ENCODE data around the gene UGT1A6. TPM values are rescaled to one million over a fixed set of nuclear protein-coding genes. Genes with fewer than 3 reads are reported as not detected.
A peak's percentile ranks its signal among the peaks of the same experiment; 100 is the strongest.
"Not testable (repeated sequence)": the region's sequence is repeated elsewhere in the genome, so short reads cannot be mapped to it uniquely, and the experiment has no call there.

UGT1A6 gene
- total and polyA plus RNA-seq, 2 of the 13 experiments (the other 11 are each of a cell fraction or from before 2014, with no cell fraction given), result 0.25 TPM; not detected in 1

- TF ChIP-seq ZNF318 (CRISPR knock-in tag; IDR thresholded peaks at IDR 0.05) (peak; percentile 63; the same call in 1 of the 2 replicates), SRY (CRISPR knock-in tag; IDR thresholded peaks at IDR 0.05) (peak; percentile 67; the same call in 1 of the 2 replicates), RNF219 (CRISPR knock-in tag; IDR thresholded peaks at IDR 0.05) (peak; percentile 8; the same call in 1 of the 2 replicates), ZNF280B (CRISPR knock-in tag; IDR thresholded peaks at IDR 0.05; ENCODE audit: borderline replicate concordance) (peak; percentile 70; the same call in 1 of the 2 replicates), ZNF274 (CRISPR knock-in tag; IDR thresholded peaks at IDR 0.05) (peak; percentile 68; the same call in 1 of the 2 replicates), WIZ (CRISPR knock-in tag; IDR thresholded peaks at IDR 0.05) (peak; percentile 81; the same call in 1 of the 2 replicates), FOXK2 (IDR thresholded peaks at IDR 0.05) (peak; percentile 60; the same call in 1 of the 2 replicates), THAP9 (CRISPR knock-in tag; IDR thresholded peaks at IDR 0.05; ENCODE audit: borderline replicate concordance) (peak; percentile 62; the same call in 1 of the 2 replicates), ZNF24 (IDR thresholded peaks at IDR 0.05) (0 out of 2 replicates have a peak, but pooled peaks have one; percentile 42), NONO (CRISPR knock-in tag; conservative IDR thresholded peaks at IDR 0.05) (peak; percentile 69), ZNF317 (CRISPR knock-in tag; IDR thresholded peaks at IDR 0.05) (peak; percentile 28; the same call in 1 of the 2 replicates), NR2F6 (IDR thresholded peaks at IDR 0.05) (peak; percentile 52), NR2F6 (CRISPR knock-in tag; IDR thresholded peaks at IDR 0.05) (0 out of 2 replicates have a peak, but pooled peaks have one; percentile 6)
- not testable (repeated sequence) for TF ChIP-seq NONO (IDR thresholded peaks at IDR 0.05)
These were observed 44.4 kb downstream of the UGT1A6 start (continued) for GRCh38 chr2:233736868-233737653.

Data from HepG2 (cell line).